ENCODE measurements around the gene CHD5. TPM values are rescaled to one million over a fixed set of nuclear protein-coding genes. Genes with fewer than 3 reads are reported as not detected.

Gene CHD5
- total and polyA plus RNA-seq, 2 of the 4 experiments (the other 2 are of a cell fraction): under 0.01 to 0.09 TPM

DNA sequence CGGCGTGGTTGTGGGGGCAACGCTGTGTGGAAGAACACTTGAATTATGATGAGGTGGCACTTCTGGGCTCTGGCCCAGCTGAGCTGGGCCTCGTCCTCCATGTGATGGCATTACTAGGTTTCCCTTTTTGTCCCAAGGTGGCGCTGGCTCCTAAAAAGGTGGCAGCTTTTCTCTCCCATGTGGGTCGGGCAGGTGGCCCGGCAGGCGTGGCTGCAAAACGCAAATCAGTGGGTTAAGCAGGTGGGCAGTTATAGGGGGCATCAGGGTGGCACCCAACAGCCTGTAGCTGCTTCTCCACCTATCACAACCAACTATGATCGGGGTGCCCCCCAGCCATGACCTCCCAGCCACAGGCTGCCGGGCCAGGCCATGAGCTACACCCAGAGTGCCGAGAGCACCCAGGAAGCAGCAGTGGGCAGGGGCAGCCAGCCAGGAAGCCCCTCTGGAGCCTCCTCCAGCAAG lies 74.9 kb downstream of the CHD5 start:
- H4K91ac ChIP-seq (ENCODE audit: insufficient read depth, low read depth, low read length): no peak overlapping the region
- H3K4me1 ChIP-seq (ENCODE audit: control insufficient read depth, insufficient read depth, low read length): no peaks in the 10 kb centered on the region; the same call in 1 of the 2 replicates
- no peak overlapping the region for H4K8ac ChIP-seq (ENCODE audit: low read depth in 2 of 2, low read length in 2 of 2)
- no peaks in the 10 kb centered on the region for H3K79me1 ChIP-seq (ENCODE audit: low read depth in 1 of 2, low read length in 2 of 2)
- ChIA-PET CTCF (no interaction called here), POLR2A (ENCODE audit: unreplicated experiment) (no interaction called here)
- H4K5ac ChIP-seq (ENCODE audit: low read depth, low read length): no peak overlapping the region
- no peak for ATAC-seq (ENCODE audit: low read depth)
- no peak overlapping the region for H3K56ac ChIP-seq (ENCODE audit: extremely low read depth, insufficient read depth, low read length)
- no peak overlapping the region for H2AK5ac ChIP-seq (ENCODE audit: low read depth, low read length)
- no peaks in the 10 kb centered on the region for H3K9me3 ChIP-seq (ENCODE audit: control insufficient read depth, insufficient read depth, low read length)
- in situ Hi-C loops (cut with MboI; ENCODE audit: low sequenced_read_pairs): no loop called here
- H2AK9ac ChIP-seq (replicated peaks; ENCODE audit: low read depth, low read length, poor library complexity): no peak overlapping the region
- TF ChIP-seq MAFK (IDR thresholded peaks at IDR 0.05; ENCODE audit: low read depth, low read length) (peak; percentile 53; the same call in 1 of the 2 replicates), RCOR1 (IDR thresholded peaks at IDR 0.05; ENCODE audit: insufficient replicate concordance, low read length) (no peak)
- H3K23ac ChIP-seq (ENCODE audit: low read depth, low read length): no peak overlapping the region
- H2BK15ac ChIP-seq (ENCODE audit: low read depth, low read length): no peak overlapping the region
- H3K36me3 ChIP-seq (ENCODE audit: control insufficient read depth, insufficient read depth, low read length): no peaks in the 10 kb centered on the region
- WGBS, 2 experiments (ENCODE audit: extremely low coverage in 2 of 2, insufficient read length in 1 of 2): 73% methylated on average over 3 of the region's 12 CpGs; no CpG with 5 or more reads in 1 of the 2 experiments
- dilution Hi-C loops (cut with HindIII; ENCODE audit: low sequenced_read_pairs, unreplicated experiment): no loop called here
- H3K9me1 ChIP-seq (ENCODE audit: insufficient read depth, low read length): no peaks in the 10 kb centered on the region
- H3K18ac ChIP-seq (ENCODE audit: low read depth, low read length): no peak overlapping the region
- intact Hi-C loops (cut with micrococcal nuclease): no loop called here
- no peak overlapping the region for H2AFZ ChIP-seq (replicated peaks; ENCODE audit: low read length, poor library complexity)
- no peak overlapping the region for H2BK5ac ChIP-seq (ENCODE audit: low read depth, low read length, poor library complexity, severe bottlenecking)
- H3K14ac ChIP-seq (replicated peaks; ENCODE audit: low read depth, low read length): no peak overlapping the region
- no peak overlapping the region for H3K27ac ChIP-seq (ENCODE audit: insufficient read depth, low read length)
- H3K4ac ChIP-seq (ENCODE audit: low read depth, low read length): no peak overlapping the region
- no peaks in the 10 kb centered on the region for H4K20me1 ChIP-seq (ENCODE audit: insufficient read depth, low read length)
- H2BK20ac ChIP-seq (ENCODE audit: low read depth, low read length): no peak overlapping the region
- no peak overlapping the region for H2BK120ac ChIP-seq (ENCODE audit: low read depth, low read length)
- H3K4me2 ChIP-seq (ENCODE audit: low read depth, low read length): no peak overlapping the region
- peaks cover 31% of the 10 kb centered on the region; the same call in 1 of the 2 replicates for H3K27me3 ChIP-seq (ENCODE audit: control insufficient read depth, insufficient read depth, low read length)
- no TSS peak for BruUV-seq (replicated peaks)
- no peak overlapping the region for H3K4me3 ChIP-seq (ENCODE audit: insufficient read depth, low read depth, low read length)
- H3K9ac ChIP-seq (ENCODE audit: low read depth, low read length): no peak overlapping the region
- no peak for DNase-seq

All from IMR-90 (cell line).